ENCODE data around the gene SLC8A2.

- no peak for TF ChIP-seq POLR2A (IDR thresholded peaks at IDR 0.05)
- no peak for TF ChIP-seq CTCF (IDR thresholded peaks at IDR 0.05)
Observed at GRCh38 chr19:47417746-47418691, 53.7 kb downstream of the SLC8A2 start.
